Activated CD8-positive, alpha-beta T cell treated with anti-CD3 and anti-CD28 coated beads for 36 hours (primary cell): Measurements from ENCODE around the gene PREX1. TPM values are rescaled to one million over a fixed set of nuclear protein-coding genes. Genes with fewer than 3 reads are reported as not detected.
"Not testable (repeated sequence)": the region's sequence is repeated elsewhere in the genome, so short reads cannot be mapped to it uniquely, and the experiment has no call there.

Experiments used
- ATAC-seq: fragments of 200-7000 bp; cut with Tn5 transposase; one replicate; pipeline ENCODE4 v1.10.0; 2021; ENCODE audit warnings: mild to moderate bottlenecking, moderate library complexity
- CTCF ChIA-PET: fragments of 350-600 bp; sonication (Branson Sonifier 250); formaldehyde crosslinking; loops from one replicate; lab custom pipeline; 2021; ENCODE audit warnings: antibody characterized with exemption; lab: Charles Lee
- POLR2A ChIA-PET: fragments of 350-600 bp; sonication (Branson Sonifier 250); formaldehyde crosslinking; loops from one replicate; lab custom pipeline; 2021; ENCODE audit warnings: antibody characterized with exemption; lab: Charles Lee
- DNase-seq: peaks from one replicate; pipeline ENCODE4 v3.0.0-alpha.2; 2020
- H3K27ac Mint-ChIP-seq: one replicate; pipeline ENCODE4 v1.8.0; 2021; ENCODE audit warnings: mild to moderate bottlenecking, mixed read lengths
- H3K27me3 Mint-ChIP-seq: one replicate; pipeline ENCODE4 v1.8.0; 2021; ENCODE audit warnings: mixed read lengths
- H3K36me3 Mint-ChIP-seq: one replicate; pipeline ENCODE4 v1.8.0; 2021; ENCODE audit warnings: low read depth, mixed read lengths
- H3K4me1 Mint-ChIP-seq: one replicate; pipeline ENCODE4 v1.8.0; 2021; ENCODE audit warnings: low read depth, mixed read lengths
- H3K4me3 Mint-ChIP-seq: one replicate; pipeline ENCODE4 v1.8.0; 2021; ENCODE audit warnings: mild to moderate bottlenecking, moderate library complexity, mixed read lengths
- H3K9me3 Mint-ChIP-seq: one replicate; pipeline ENCODE4 v1.8.0; 2021; ENCODE audit warnings: mixed read lengths
- CTCF ChIP-seq: fragments of 200-600 bp; IDR thresholded peaks from one replicate; pipeline ENCODE4 v1.8.0; 2022; ENCODE audit warnings: antibody characterized with exemption, mild to moderate bottlenecking
- intact Hi-C: fragments of 100-400 bp; cut with micrococcal nuclease; formaldehyde crosslinking; loops from one replicate; pipeline ENCODE4 v1.10.0; 2022
- total RNA-seq, 2 experiments: library from RNA; stranded (reverse); gene quantifications; one replicate each; pipeline ENCODE4 v1.2.3, GENCODE V29; 2021

PREX1 gene
- total RNA-seq, 2 experiments from 2014 or later, result 79.7 to 80.5 TPM

GRCh38 chr20:48760403-48760983 is 67.3 kb downstream of the PREX1 start:
- CTCF ChIA-PET, result interaction anchor here (0.7 kb wide), 1 partner anchor 22 kb away, joined by 4 read pairs; no protein-coding TSS in a partner anchor
- H3K4me1 Mint-ChIP-seq, result peaks cover 88% of the 10 kb centered on the region
- no peaks in the 10 kb centered on the region for H3K27me3 Mint-ChIP-seq
- peak; percentile 85 for DNase-seq
- POLR2A ChIA-PET, result interaction anchor here (0.7 to 4.8 kb wide), 9 partner anchors 9 to 60 kb away, joined by 3 to 28 read pairs (median 3); no protein-coding TSS in a partner anchor
- H3K9me3 Mint-ChIP-seq, result peaks cover 26% of the 10 kb centered on the region
- peak overlapping the region; percentile 96 for H3K27ac Mint-ChIP-seq
- intact Hi-C loops, result no loop called here
- no peak for TF ChIP-seq CTCF
- H3K4me3 Mint-ChIP-seq, result peak overlapping the region; percentile 61
- H3K36me3 Mint-ChIP-seq, result peaks cover 68% of the 10 kb centered on the region
- peak; percentile 80 for ATAC-seq

GRCh38 chr20:48759631-48760245 is 68.1 kb downstream of the PREX1 start:
- no peaks in the 10 kb centered on the region for H3K27me3 Mint-ChIP-seq
- peak overlapping the region; percentile 96 for H3K27ac Mint-ChIP-seq
- H3K4me3 Mint-ChIP-seq, result peak overlapping the region; percentile 61
- peaks cover 23% of the 10 kb centered on the region for H3K9me3 Mint-ChIP-seq
- ATAC-seq (no peak), DNase-seq (no peak)
- intact Hi-C loops, result no loop called here
- peaks cover 68% of the 10 kb centered on the region for H3K36me3 Mint-ChIP-seq
- CTCF ChIA-PET, result interaction anchor here (0.7 to 1.9 kb wide), 2 partner anchors 21 to 29 kb away, joined by 4 read pairs; no protein-coding TSS in a partner anchor
- POLR2A ChIA-PET, result interaction anchor here (0.7 to 4.8 kb wide), 6 partner anchors 10 to 63 kb away, joined by 3 to 28 read pairs (median 6); no protein-coding TSS in a partner anchor
- TF ChIP-seq CTCF, result no peak
- H3K4me1 Mint-ChIP-seq, result peaks cover 86% of the 10 kb centered on the region

- ATAC-seq, result no peak
- TF ChIP-seq CTCF, result no peak
- peaks cover 70% of the 10 kb centered on the region for H3K36me3 Mint-ChIP-seq
- ChIA-PET CTCF (interaction anchor here (1.1 to 1.9 kb wide), 2 partner anchors 14 to 28 kb away, joined by 3 to 4 read pairs; no protein-coding TSS in a partner anchor), POLR2A (interaction anchor here (1.1 to 4.8 kb wide), 2 partner anchors 19 to 39 kb away, joined by 3 to 28 read pairs; no protein-coding TSS in a partner anchor)
- H3K4me1 Mint-ChIP-seq, result peaks cover 82% of the 10 kb centered on the region
- H3K9me3 Mint-ChIP-seq, result peaks cover 22% of the 10 kb centered on the region
- intact Hi-C loops, result no loop called here
- H3K4me3 Mint-ChIP-seq, result peak overlapping the region; percentile 25
- DNase-seq, result peak; percentile 59
- peak overlapping the region; percentile 90 for H3K27ac Mint-ChIP-seq
- H3K27me3 Mint-ChIP-seq, result no peaks in the 10 kb centered on the region
Measured at GRCh38 chr20:48758206-48758820, 69.5 kb downstream of the PREX1 start.

GRCh38 chr20:48756774-48757173 is 71.0 kb downstream of the PREX1 start:
- DNase-seq, intact Hi-C loops, H3K4me3 Mint-ChIP-seq, CTCF ChIA-PET, ATAC-seq, H3K27me3 Mint-ChIP-seq: not testable (repeated sequence)
- H3K27ac Mint-ChIP-seq, result peak overlapping the region; percentile 90
- H3K9me3 Mint-ChIP-seq, result peaks cover 16% of the 10 kb centered on the region
- peaks cover 72% of the 10 kb centered on the region for H3K36me3 Mint-ChIP-seq
- POLR2A ChIA-PET, result interaction anchor here (0.6 to 1.2 kb wide), 2 partner anchors 17 to 70 kb away, joined by 3 to 4 read pairs; no protein-coding TSS in a partner anchor
- H3K4me1 Mint-ChIP-seq, result peaks cover 84% of the 10 kb centered on the region

- ChIA-PET CTCF (interaction anchor here (1.3 kb wide), 1 partner anchor 11 kb away, joined by 3 read pairs; no protein-coding TSS in a partner anchor), POLR2A (interaction anchor here (0.7 to 1.4 kb wide), 3 partner anchors 14 to 77 kb away, joined by 3 to 4 read pairs (median 3); no protein-coding TSS in a partner anchor)
- no peak overlapping the region for H3K27ac Mint-ChIP-seq
- no peak for TF ChIP-seq CTCF
- no peak for DNase-seq
- no peaks in the 10 kb centered on the region for H3K27me3 Mint-ChIP-seq
- intact Hi-C loops, result no loop called here
- ATAC-seq, result no peak
- H3K4me3 Mint-ChIP-seq, result no peak overlapping the region
- peaks cover 15% of the 10 kb centered on the region for H3K9me3 Mint-ChIP-seq
- H3K4me1 Mint-ChIP-seq, result peaks cover 84% of the 10 kb centered on the region
- peaks cover 80% of the 10 kb centered on the region for H3K36me3 Mint-ChIP-seq
Measured at GRCh38 chr20:48754292-48754691, 73.5 kb downstream of the PREX1 start.
